Stimulated activated CD8-positive, alpha-beta memory T cell treated with anti-CD3 and anti-CD28 coated beads, Interleukin-7, amount 100 ng/mL, for 24 hours (primary cell): ENCODE data around the gene PRR23E.

Experiments used
- DNase-seq: peaks from one replicate; pipeline ENCODE4 v3.0.0-alpha.2; 2020; ENCODE audit warnings: low read depth

Gene PRR23E

DNA sequence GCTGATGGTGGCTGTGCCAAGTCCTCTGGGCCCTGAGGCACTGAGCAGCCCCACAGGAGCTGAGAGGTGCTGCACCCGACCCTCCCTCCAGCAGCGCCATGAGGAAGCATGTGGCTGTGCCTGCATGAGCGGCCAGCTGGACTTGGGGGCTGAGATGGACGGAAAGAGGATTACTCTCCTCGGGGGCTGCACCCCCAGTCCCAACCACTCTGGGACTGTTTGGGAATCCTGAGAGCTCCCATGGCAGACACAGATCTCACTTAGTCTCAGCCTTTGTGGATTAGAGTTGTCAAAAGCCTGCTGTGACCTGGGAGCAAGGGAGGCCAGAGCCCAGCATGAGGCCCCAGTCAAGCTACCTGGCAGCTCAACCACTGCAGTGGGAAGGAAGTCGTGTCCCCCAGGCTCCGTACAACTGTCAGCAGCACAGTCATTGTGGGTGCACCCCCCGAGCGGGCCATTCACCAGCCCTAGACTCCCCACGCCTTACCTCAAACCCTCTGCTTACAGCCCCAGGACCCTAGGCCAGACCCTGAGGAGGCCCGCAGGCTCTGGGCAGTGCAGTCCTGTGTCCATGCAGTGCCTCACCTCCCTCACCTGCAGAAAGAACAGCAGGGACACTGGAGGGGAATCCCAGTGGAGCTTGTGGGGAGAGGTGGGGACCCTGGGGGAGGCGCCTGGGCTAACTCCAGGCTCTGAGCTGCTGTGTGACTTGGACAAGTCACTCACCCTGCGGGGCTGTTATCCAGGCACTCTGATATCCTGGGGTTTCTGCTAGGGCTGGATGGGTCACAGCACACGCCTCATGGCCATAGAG is 17.1 kb downstream of the PRR23E start:
- no peak for DNase-seq

DNA sequence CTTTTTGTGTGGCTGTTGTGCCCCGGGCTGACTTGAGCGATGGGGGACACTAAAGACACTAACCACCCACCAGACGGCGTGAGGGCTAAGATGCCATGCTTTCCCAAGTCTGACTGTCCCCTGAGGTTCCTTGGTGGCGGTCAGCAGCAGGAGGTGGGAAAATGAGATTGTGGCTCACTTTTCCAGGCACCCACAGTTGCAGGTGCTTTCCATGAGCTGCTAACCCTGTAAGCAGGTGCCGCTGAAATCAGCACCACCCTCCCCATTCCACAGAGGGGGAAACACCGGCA is 17.7 kb downstream of the PRR23E start:
- no peak for DNase-seq

DNA sequence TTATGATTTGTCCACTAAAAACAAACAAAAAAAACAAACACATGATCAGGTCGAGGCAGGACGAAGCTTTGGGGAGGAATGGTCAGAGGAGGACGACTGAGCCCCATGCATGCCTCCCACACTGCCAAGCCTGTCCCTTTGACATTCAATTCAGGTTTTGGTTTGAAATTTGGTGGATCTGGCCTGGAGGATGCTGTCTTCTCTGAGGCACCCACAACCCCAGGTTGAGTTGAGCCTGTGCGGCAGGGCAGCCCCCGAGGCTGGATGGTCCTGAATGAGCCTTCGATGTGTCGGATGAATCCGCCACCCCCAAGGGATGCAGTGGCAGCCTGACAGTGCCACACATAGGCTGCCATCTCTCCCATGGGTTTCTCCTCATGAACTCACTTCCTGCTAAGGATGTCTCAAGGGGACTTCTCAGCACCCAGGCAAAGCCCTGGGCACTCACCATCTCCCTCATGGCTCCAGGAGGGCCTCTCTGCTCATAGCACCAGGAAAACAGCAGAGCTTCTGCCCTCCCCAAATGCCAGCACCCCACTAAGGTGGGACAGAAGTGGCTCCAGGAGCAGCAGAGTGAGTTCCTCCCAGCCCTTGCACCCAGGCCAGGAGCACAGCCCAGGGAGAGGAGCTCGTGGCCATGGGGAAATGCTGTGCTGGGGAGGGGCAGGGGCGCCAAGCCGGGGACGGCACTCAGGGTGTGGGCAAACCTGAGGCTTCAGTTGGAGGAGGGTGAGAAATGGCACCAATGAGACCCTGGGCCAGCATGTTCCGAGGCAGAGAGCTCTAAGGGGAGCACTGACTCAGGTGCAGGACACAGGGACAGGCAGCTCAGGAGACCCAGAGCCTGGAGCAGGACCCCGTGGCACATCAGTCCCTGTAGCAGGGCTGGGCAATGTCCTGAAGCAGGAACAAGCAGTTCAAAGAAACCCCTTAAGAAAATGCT is 18.5 kb downstream of the PRR23E start:
- DNase-seq, result no peak

DNA sequence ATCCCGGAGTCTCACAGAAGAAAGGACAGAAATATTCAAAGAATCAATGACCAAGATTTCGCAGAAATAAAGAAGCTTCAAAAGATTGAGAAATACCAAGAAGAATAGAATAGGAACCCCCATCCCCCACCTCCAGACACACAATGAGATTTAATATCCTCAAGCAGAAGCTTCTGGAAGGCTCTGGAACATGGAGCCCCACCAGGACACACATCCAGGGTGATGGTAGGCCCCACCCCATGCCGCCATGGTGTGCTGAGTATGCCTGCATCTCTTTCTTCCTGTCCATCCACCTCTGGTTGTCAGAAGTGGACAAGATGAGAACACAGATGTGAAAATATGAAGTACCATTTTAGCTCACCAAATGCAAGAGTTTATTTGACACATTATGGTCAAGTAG is 19.3 kb downstream of the PRR23E start:
- DNase-seq, result no peak

DNA sequence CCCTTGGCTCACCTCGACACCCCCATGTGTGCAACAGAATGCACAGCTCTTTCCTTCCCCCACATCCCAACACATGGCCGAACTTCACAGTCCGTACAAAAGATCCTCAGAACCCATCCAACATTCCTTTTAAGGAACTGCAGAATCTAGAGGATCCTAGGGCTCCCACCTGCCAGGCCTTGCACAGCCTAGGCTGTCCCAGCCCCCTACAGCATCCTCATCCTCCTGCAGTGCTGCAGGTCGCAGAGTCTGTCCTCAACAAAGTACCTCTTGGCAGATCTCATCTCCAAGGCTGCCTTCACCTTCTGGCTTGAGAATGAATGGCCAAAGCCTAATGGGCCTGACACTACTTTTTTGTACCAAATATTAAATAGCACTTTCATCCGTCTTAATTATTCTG is 19.8 kb downstream of the PRR23E start:
- DNase-seq, result no peak

DNA sequence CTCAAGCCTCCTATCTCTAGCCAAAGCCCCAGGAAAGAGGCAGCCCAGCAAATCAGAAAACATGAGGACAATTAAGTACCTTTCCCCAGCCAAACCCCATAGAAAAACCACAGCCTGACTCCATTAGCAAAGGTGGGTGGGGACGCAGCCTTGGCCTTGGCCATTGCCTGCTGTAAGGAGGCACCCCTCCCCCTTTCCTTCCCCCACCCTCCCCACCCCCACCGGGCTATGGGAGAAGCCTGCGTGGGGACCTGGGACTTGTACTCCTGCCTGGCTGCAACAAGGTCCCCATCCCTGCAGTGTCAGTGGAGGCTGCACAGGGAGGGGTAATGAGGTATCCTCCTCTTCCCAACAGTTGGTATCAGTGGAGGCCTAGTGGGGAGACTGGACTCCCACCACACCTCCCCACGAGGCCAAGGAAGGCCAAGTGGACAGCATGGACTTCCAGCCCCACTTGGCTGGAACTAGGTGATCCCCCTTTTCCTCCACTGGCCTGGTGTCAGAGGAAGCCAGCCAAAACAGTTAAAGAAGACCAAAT is 20.5 kb downstream of the PRR23E start:
- DNase-seq, result no peak

DNA sequence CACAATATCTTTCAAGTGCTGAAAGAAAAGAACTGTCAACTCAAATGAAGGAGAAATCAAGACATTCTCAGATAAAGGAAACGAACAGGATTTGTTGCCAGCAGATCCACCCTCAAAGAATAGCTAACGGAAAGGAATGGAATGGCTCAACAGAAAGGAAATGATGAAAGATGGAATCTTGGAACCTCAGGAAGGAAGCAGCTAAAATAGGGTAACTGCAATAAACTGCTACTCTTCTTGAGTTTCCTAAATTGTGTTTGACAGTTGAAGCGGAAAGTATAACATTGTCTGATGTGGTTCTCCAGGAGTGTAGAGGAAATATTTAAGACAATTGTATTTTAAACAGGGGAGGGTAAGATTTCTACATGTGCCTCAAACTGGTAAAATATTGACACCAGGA is 22.0 kb downstream of the PRR23E start:
- DNase-seq, result no peak

DNA sequence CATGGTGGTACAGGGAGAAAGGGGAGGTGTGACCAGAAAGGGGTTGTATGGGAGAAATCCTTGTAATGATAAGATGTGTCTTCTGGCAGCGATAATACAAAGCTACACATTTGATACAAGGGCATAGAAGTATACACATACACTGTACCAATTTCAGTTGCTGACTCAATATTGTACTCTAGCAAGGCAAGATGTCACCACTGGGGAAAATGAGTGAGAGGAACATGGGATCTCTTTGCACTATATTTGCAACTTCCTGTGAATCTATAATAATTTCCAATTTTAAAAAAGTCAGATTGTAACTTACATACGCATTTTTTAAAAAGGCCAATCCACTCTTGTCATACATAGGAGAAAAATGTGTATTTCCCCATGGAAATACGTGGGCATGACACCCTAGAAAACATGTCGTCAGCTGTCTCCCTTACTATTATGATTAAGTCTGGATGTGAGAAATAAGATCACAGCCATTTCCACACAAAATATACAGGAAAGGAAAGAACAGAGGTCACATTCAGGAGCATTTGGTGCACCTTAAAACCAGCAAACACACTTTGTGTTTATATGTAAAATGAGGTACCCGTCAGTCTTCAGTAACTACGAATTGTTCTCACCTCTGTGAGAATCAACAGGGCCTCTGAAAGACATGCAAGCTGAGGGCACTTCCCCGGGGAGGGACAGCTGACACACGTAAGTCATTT is 22.9 kb downstream of the PRR23E start:
- no peak for DNase-seq

DNA sequence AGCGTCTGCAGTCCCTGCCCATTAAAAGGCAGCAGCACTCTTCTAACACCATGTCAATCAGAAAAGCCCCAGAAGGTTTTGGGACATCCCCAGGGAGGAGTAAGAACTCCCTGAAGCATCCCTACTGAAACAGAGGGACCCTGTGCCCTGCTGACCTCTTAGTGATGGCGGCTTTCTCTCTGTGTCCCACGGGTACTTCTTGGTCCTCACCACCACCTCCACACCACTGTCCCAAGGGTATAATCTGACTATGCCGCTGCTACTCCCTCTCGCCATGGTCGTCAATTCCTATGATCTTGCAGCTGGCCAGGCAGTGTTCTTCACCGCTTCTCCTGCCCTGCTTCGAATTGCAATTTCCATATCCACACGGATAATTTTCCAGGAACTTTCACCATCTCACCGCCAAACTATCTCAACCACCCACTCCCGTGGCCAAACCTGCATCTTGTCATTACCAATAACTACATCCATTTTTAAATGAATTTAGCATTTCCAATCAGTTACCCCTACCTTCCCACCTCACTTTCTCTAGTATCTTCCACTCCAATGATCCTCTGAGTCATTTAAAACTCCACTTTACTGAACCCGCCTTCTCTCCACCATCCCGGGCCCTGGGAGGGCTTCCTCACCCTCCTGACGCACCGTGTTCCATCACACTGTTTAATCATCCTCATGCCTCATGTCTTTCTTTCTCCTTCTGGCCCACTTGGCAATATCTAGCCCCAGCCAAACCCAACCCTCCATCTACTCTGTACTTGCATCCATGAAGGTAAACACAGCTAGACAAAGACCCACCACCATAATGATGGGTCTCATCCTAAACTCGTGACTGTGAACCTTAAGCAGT is 23.7 kb downstream of the PRR23E start:
- no peak for DNase-seq

DNA sequence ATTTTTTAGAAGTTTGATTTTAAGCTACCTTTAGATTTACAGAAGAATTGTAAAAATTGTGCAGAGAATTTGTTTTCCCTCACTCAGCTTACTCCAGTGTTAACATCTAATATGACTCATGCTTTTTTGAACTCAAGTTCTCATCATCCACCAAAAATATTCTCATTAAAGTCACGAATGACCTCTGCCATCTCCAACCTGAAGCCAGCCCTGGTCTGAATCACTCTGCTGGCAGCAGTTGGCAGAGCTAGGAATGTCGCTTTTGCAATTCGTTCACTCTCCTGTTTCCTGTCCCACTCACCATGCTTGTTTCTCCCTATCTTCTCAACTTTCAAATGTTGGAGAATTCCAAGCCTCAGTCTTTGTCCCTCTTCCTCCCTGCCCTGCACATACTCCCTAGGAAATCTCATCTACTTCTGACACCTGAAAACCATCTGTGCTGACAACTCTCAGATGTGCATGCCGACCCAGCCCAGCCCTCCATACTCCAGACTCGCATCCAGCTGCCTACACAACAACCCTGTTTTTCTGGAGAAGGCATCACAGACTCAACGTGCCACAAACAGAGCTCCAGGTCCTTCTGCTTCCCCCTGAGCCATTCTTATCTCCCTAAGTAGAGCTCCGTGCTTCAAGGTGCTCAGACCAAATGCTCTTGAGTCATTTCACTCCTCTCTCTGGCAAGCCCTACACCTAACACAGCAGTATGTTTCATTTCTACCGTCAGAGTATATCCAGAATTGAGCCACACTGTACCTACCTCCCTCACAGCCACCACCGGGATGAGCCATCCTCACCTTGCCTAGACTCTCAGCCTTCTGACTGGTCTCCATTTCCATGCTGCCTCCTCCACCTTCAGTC is 24.9 kb downstream of the PRR23E start:
- no peak for DNase-seq

DNA sequence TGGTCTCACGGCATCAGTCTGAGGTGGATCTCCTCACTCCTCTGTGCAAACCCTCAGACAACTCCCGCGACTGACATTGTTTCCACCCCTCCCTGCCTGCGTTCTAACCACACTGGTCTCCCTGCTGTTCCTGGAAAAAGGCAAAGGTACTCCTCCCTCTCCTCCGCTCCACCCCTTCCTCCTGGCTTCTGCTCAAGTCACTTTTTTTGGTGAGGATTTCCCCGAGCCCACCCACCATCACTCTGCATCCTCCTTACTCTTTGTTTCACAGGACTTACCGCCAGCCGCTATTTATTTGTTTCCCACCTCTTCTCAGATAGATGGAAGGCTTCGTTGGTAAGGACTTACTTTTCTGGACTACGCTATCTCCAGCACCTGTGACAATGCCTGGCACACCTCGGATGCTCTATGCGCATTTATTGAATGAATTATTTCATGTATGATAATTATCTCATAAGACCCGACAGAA is 25.6 kb downstream of the PRR23E start:
- DNase-seq, result no peak

DNA sequence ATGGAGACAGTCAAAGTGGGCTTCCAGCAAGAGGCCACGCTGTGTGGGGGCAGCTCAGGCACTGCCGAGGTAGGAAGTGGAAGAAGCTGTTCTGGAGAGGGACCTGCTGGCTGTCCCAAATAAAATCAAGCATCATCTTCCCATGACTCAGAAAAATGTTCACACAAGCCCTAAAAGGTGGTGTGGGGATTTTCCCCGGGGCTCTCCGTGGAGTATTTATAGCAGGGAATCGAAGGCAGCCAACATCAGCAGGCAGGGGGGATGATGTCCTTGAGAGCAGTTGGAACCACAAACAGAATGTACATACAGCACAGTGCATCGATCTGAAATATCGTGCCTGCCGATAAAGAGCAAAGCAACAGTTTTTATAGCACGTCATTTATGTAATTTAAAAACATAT is 27.6 kb downstream of the PRR23E start:
- DNase-seq, result no peak

DNA sequence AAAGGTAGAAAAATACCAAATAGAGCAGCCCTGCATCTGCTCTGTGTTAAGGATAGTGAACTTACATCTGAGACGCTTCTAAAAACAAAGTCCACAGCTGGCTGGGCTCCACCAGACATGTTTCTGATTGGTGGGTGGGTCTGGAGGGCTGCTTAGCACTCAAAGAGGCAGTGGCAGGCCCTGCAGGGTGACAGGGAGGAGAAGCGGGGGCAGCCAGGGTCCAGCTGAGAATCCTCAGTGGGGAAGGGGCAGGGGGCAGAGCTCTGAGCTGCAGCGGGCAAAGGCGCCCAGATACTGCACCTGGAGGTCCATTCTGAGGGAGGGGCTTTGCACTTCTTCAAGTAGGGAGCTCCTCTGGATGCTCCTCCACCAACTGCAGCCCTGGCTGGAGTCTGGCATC is 28.1 kb downstream of the PRR23E start:
- DNase-seq, result no peak

DNA sequence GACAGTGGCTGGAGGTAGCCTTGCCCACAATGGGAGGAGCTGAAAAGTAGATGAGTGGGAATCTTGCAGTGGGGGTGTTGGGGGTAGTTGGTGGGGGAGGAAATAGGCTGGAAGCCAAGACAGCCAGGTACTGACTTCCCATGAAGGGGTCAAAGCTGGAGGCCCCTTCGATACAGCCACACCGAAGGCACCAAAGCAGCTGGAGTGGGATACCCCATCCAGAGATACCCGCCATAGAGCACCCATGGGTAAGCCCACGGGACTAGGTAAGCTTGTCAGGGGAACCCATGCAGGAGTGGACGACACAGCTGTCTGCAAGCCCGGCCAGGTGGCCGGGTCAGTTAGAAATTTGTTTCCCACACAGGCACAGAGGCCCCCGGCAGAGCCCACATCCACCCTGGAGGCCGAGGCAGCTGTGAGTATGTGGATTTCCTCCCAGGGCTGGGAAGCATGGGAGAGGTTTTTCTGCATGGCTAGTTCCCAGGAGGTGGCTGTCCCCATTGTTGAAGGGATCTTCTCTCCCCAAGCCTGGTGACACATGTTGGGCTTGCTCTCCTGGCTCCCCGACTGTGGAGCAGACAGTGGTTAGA is 28.6 kb downstream of the PRR23E start:
- DNase-seq, result no peak

DNA sequence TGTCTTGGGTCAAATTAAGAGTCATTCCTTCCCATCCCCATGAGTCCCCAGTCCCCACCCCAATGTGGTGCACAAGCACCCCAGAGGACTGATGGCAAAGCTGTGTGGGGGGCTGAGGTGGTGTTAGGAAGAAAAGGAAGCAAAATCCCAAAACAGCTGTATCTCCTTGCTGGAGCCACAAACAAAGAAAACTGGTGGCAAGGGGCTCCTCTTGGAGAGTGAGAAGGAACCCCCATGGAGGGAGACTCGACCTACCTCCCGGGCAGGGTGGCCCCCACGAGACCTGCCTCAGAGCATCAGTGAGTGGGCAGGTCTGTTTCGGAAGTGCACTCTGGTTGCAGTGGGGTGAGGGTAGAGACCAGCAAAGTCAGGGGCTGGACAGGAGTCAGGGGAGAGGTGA is 29.2 kb downstream of the PRR23E start:
- DNase-seq, result no peak

DNA sequence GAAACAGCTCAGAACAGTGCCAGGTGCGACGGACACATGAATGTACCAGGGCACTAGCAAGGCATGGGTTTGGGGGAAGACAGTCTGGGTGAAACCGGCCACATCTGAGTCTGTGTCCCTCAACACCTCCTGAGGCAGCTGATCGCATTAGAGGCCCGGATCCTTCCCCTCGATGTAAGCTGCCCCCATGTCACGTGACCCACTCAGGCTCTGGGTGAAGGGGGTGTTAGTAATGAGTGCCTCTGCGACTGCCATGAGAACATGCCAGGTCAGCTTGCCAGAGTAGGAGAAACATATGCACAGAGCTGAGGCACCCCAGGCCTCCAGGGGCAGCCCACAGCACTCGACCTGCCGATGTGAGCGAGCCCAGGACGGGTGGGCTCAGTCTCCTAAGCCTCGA is 29.7 kb downstream of the PRR23E start:
- no peak for DNase-seq

DNA sequence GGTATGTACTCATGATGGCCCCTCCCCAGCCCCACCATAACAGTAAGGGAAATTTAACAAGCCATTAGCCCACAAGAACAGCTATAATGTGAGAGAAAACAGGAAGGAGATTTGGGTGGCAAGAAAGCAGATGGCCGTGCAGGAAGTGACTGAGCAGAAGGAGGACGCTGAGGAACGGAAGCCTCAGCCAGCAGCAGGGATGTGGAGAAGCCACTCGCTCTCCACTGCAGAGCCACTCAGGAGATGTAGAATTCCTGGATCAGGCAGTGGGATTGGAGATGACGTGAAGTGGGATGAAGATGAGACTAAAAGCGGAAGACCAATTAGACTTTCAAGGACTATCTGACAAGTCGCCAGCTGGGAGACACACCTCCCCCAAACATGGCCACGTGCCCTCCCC is 31.2 kb downstream of the PRR23E start:
- DNase-seq, result no peak

DNA sequence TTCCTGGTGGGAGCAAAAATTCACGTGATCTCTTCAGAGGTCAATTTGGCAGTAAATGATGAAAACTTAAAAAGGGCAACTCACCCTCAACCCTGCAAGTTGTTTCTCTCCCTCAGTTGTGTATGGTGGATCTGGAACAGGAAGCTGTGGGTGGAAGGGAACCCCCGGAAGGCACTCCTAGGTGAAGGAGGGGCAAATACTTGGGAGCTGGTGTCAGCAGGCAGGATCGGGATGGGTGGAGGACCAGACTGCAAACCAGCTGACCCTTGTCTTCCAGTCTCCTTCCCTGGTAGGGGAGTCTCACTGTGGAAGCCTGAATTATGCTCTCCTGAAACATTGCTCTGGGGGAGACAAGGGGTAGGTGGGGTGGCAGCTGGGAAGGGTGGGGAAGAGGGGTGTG is 33.5 kb downstream of the PRR23E start:
- DNase-seq, result no peak

DNA sequence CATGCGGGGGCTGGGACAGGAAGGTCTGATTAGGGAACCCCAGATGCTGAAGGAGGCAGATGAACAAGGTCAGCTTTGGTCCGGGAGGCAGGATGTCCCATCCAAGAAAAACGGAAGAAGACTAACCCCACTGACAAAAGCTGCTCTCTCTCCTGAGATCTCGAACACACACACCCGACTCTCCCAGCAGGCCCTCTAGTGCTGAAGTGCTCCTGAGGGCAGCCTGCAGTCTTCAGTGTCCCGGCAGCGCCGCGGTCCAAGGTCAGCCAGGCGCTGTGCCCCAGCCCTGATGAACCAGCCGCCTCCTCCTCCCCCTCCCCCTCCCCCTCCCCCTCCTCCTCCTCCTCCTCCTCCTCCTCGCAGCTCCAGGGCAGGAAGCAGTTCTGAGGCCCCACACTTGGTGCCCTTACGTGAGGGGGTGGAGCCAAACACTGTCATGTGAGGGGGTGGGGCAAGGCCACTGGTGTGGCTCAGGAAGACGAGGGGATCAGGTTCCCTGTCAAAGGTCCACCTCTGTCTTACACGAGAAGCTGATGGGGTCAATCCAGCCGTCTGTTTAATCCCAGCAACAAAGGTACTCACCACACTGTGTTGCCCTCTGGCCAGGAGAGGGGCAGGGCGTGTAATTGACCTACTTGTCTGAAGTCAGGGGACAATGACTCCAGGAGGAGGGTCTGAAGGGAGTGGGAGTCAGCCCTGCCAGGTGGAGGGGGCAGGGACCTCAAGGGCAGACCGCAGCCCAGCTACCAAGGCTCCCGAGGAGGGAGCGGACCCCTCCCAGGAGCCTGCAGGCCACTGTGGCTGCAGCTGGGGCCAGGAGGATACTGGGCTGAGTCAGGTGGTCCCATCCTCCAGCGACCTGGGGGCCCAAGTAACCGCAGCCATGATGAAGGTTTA is 34.3 kb downstream of the PRR23E start:
- DNase-seq, result no peak
